GM12892 (cell line): ENCODE data around the gene PPP6R3.
"Not testable (repeated sequence)": the region's sequence is repeated elsewhere in the genome, so short reads cannot be mapped to it uniquely, and the experiment has no call there.

Experiments
- DNase-seq: peaks from one replicate; pipeline ENCODE4 v3.0.0; 2011; ENCODE audit not compliant: insufficient read length
- FAIRE-seq: peaks from 2 replicates; lab custom pipeline; 2011; peaks lifted over from hg19 to GRCh38; lab: Jason Lieb, UNC
- POLR2A ChIP-seq: IDR thresholded peaks from 2 replicates; pipeline ENCODE4 v1.6.1; 2011; ENCODE audit warnings: low read depth, low read length, control low read depth
- POLR2AphosphoS5 ChIP-seq: IDR thresholded peaks from 2 replicates; pipeline ENCODE4 v1.6.1; 2011; ENCODE audit warnings: low read depth, low read length, control low read depth
- TAF1 ChIP-seq: IDR thresholded peaks from 2 replicates; pipeline ENCODE4 v1.6.1; 2011; ENCODE audit warnings: low read depth, mild to moderate bottlenecking, control low read depth, low read length, borderline replicate concordance

PPP6R3 gene

DNA sequence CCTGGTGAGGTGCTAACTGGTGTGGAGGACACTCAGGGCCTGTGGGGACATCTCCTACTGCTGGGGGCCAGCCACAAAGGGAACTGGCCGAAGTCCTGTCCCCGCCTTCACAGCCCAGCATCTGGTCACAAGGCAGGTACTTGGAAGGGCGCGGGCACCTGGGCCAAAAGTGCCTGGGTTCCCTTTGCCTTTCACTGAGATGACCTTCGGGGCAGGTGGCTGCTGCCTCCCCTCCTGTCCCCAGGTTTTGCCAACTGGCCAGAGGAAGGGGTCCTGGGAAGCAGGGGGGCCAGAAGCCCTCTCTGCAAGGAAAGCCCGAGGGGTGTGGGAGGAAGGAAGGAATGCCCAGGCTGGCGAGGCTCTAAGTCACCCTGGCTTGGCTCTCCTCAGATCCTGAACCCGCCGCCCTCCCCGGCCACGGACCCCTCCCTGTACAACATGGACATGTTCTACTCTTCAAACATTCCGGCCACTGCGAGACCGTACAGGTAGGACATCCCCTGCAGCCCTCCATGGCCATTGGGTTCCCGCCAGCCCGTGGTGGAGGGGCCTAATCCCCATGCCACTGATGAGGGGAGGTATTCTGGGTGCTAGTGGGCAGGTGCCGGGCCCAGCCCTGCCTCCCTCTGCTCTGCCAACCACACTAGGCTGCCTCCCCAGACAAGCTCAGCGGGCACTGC is 14.4 kb upstream of the PPP6R3 start:
- no peak for TF ChIP-seq POLR2A
- TF ChIP-seq POLR2AphosphoS5, result no peak
- no peak for TF ChIP-seq TAF1
- DNase-seq, result peak; percentile 9
- no peak for FAIRE-seq

DNA sequence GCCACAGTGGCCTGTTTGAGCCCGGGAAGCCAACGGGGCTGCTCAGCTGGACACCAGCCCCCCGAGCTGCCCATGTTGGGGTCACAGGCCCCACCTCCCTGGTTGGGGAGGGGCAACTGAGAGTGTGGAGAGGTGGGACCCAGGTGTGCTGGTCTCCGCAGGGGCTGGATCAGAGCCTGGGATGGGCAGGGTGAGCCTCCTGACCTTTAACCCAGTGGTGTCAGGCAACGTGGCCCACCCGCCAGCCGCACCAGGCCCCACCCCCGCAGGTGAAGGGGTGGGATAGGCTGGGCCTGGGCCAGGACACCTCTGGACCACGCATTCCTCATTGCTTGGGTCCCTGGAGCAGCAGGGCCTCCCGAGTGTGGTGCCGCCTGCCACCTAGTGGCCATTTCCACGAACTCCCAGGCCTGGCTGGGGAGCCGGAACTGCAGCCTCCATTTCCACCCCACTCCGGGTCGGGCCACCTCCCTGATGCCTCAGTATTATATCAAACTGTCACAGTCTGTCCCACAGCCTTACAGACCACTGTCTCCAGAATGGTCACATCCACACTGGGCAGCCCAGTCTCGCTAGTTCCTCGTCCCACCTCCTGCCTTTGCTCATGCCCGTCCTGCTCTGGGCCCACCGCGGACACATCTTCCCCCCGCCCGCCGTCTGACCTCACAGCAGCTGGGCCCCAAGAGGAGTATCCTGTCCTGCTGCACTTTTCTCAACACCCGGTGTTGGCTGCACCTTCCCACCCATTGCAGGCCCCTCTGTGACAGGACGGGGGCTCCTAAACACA is 13.3 kb upstream of the PPP6R3 start:
- FAIRE-seq (peak; percentile 98), DNase-seq (peak; percentile 93)
- TF ChIP-seq POLR2A (no peak), POLR2AphosphoS5 (no peak), TAF1 (no peak)

DNA sequence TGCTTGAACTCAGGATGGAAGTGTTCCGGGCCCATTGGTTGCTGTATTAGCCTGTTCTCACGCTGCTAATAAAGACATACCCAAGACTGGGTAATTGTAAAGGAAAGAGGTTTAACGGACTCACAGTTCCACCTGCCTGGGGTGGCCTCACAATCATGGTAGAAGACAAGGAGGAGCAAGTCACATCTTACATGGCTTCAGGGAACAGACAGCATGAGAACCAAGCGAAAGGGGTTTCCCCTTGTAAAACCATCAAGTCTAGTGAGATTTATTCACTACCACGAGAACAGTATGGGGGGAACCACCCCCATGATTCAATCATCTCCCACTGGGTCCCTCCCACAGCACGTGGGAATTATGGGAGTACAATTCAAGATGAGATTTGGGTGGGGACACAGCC is 12.6 kb upstream of the PPP6R3 start:
- not testable (repeated sequence) for DNase-seq
- peak; percentile 81 for FAIRE-seq

DNA sequence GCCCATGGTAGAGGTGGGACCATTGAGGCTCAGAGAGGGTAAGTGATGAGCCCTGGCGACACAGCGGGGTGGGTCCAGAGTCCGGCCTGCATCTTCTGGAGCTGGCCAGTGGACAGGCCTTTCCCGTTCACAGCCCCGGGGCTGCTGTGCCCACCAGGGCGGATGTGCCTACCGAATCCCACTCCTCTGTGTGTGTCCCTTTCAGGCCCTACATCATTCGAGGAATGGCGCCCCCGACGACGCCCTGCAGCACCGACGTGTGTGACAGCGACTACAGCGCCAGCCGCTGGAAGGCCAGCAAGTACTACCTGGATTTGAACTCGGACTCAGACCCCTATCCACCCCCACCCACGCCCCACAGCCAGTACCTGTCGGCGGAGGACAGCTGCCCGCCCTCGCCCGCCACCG is 11.9 kb upstream of the PPP6R3 start:
- TF ChIP-seq TAF1 (no peak), POLR2AphosphoS5 (no peak)
- no peak for FAIRE-seq

DNA sequence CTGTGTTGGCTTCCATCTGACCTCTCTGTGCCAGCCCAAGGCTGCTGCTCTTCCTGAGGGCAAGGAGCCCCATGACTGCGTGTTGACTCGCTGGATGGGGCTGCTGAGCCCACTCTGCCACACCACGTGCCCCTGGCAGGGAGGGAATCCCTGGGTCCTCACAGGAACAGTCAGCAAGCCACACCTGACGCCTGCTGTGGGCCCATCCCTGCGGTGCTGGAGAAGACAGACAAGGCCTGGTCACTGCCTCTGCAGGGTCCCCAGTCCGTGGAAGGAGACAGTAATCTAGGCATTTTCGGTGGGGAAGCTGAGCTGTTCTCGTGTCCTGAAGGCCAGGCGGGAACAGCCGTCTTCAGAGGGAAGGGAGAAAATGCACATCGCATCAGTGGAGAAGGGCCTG is 10.6 kb upstream of the PPP6R3 start:
- DNase-seq (no peak), FAIRE-seq (no peak)
- TF ChIP-seq POLR2A, result no peak
- no peak for TF ChIP-seq POLR2AphosphoS5
- no peak for TF ChIP-seq TAF1

More for the DNA sequence above, 11.9 kb upstream of the PPP6R3 start:
- no peak for DNase-seq

DNA sequence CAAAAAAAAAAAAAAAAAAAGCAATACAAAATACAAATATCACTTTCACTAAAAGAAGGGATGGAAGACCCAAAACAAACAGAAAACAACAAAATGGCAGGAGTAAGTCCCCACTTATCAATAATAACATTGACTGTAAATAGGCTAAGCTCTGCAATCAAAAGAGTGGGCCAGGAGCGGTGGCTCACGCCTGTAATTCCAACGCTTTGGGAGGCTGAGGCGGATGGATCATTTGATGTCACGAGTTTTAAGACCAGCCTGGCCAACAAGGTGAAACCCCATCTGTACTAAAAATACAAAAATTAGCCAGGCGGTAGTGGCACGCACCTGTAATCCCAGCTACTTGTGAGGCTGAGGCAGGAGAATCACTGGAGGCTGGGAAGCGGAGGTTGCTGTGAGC is 9.8 kb upstream of the PPP6R3 start:
- FAIRE-seq, result no peak
- no peak for DNase-seq
- TF ChIP-seq TAF1, result no peak
- no peak for TF ChIP-seq POLR2A
- TF ChIP-seq POLR2AphosphoS5, result no peak

DNA sequence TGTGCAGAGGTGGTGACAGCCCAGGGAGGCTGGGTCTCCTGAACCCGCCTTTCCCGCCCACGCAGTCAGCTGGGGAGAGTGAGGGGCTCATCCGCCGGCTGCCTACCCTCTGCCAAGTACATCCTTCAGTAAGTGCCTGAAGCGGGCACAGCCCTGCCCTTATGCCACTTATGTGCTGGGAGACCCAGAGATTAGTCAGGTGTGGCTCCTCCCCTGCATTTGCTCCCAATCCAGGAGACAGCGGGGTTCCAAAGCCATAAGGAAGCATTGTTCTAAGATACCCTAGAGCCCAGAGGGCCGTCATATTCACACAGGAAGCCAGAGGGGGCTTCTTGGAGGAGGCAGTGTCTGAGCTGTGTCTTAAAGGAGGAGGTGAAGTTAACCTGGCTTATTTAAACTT is 5.8 kb upstream of the PPP6R3 start:
- no peak for FAIRE-seq
- DNase-seq, result no peak
- TF ChIP-seq POLR2A (no peak), POLR2AphosphoS5 (no peak), TAF1 (no peak)

DNA sequence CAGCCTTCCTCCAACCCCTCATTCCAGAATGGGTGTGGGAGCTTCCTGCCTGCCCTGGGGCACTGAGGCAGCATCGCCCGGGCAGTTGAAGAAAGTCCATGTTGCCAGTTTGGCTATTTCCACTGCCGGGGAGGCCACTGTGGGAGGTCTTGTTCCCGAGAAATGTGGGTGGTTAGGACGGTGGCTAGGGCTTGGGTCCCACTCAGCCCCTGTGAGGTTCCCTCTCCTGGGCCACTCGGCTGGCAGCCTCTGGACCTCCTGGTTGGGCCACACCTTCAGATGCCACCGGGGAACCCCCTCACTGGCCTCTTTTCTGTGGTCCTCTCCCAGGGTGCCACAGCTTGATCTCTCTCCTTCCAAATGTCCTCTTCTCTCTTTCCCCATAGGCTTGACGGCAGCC is 5.1 kb upstream of the PPP6R3 start:
- FAIRE-seq (no peak), DNase-seq (no peak)
- TF ChIP-seq TAF1 (no peak), POLR2AphosphoS5 (no peak), POLR2A (no peak)

DNA sequence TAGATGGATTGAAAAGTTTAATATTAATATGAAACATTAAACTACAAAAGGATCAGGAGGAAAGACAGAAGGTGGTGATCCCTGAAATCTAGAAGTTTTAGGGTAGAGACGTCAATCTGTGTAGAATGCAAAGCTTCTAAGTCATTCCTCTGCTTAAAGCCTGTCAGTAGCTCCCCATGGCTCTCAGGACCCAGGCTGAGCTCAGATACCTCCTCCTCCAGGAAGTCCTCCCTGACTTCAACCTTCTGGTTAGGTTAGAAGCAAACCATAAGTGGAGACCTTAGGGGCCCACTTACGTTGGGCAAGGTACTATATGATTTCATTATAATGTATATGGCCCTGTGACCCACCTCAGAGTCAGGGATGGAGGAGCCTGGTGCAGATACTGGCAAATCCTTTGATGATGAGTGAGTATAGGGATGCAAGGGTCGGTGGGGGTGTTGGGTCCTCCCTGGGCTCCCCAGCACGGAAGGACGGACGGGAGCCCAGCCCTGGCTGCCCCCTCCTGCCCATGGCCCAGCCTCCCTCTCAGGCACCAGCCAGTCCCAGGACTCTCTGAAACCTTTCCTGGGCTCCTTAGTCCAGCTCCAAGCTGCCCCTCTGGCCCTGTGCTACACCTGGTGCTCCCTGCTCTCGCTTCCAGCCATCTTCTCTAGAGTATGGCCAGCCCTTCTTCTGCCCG is 3.2 kb upstream of the PPP6R3 start:
- TF ChIP-seq TAF1 (no peak), POLR2AphosphoS5 (no peak), POLR2A (no peak)
- FAIRE-seq (no peak), DNase-seq (no peak)

DNA sequence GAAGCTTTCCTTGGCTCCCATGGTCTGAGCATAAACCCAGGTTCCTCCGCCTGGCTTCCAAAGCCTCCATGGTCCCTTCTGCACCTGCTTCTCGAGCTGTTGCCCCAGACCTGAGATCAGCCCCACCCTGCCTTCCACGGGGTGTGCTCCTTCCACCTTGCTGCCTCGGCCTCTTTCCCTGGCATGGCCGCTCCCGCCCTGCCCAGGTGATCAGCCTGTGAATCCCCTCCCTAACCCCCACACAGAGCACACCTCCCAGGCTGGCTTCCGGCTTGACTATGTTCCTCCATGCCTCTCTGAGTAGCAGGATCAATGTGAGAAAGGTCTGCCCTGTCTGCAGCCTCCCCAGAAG is 2.7 kb upstream of the PPP6R3 start:
- FAIRE-seq (no peak), DNase-seq (no peak)

DNA sequence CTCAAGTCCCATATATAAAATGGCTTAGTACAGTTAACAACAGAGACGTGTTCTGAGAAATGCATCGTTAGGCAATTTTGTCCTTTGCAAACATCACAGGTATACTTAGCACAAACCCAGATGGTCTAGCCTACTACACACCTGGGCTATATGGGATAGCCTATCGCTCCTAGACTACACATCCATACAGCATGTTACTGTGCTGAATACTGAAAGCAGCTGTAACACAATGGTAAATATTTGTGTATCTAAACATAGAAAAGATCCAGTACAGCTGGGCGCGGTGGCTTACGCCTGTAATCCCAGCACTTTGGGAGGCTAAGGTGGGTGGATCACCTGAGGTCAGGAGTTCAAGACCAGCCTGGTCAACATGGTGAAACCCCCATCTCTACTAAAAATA is 2.2 kb upstream of the PPP6R3 start:
- FAIRE-seq, DNase-seq: not testable (repeated sequence)

More for the DNA sequence above, 2.7 kb upstream of the PPP6R3 start:
- TF ChIP-seq POLR2AphosphoS5, result no peak
- no peak for TF ChIP-seq POLR2A
- no peak for TF ChIP-seq TAF1

DNA sequence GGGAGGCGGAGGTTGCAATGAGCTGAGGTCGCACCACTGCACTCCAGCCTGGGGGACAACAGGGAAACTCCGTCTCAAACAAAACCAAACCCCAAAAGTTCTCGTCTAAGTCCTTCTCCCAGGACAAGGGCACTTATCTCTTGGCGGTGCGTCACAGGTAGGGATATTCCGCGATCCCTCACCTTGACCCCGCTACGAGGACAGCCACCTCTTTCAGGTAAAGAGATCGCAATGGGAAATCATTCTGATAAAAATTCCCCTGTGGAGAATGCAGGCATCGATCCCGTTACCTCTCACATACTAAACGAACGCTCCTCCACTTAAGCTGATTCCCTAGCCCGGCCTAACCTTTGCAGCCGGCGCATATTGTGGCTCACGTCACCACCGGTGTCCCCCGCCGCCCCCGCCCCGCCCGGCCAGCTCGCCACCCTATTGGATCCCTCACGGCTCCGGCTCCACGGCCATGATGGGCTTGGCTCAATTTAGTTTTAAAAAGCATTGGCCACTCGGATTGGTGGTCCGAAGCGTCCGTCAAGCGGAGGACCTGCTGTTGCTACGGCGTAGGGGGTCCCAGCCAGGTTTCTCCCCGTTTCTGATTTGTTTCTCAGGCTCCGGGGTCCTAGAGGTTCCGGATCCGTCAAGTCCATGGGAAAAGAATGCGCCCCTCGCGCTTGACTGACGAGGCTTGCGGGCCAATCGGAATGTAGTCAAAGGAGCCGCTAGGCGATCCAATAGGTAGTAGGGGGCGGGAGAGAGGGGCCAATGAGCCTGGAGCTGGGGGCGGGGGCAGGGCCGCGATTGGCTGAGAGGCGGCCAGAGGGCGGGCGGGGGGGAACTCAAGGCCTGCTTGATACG is 439 bp upstream of the PPP6R3 start:
- DNase-seq (peak; percentile 96), FAIRE-seq (peak; percentile 98)
- no peak for TF ChIP-seq TAF1
- TF ChIP-seq POLR2A, result no peak
- TF ChIP-seq POLR2AphosphoS5, result no peak
